ENCODE results near the gene HMGCR.
A peak's percentile ranks its signal among the peaks of the same experiment; 100 is the strongest.

The HMGCR gene

GRCh38 chr5:75384218-75384617, 47.2 kb downstream of the HMGCR start:
- no peaks in the 10 kb centered on the region for H3K9me3 Mint-ChIP-seq
- no peak overlapping the region for H3K27ac Mint-ChIP-seq
- no peak for DNase-seq
- no peaks in the 10 kb centered on the region for H3K27me3 Mint-ChIP-seq
- peaks cover 4% of the 10 kb centered on the region for H3K4me1 Mint-ChIP-seq (ENCODE audit: low read depth)
- peaks cover 79% of the 10 kb centered on the region for H3K36me3 Mint-ChIP-seq (ENCODE audit: low read depth)
- H3K4me3 Mint-ChIP-seq: no peak overlapping the region

GRCh38 chr5:75387806-75388205, 50.8 kb downstream of the HMGCR start:
- Mint-ChIP-seq H3K4me1 (ENCODE audit: low read depth) (peaks cover 11% of the 10 kb centered on the region), H3K9me3 (no peaks in the 10 kb centered on the region), H3K36me3 (ENCODE audit: low read depth) (peaks cover 72% of the 10 kb centered on the region), H3K27me3 (no peaks in the 10 kb centered on the region), H3K27ac (no peak overlapping the region), H3K4me3 (no peak overlapping the region)
- DNase-seq: no peak

GRCh38 chr5:75389430-75389829, 52.4 kb downstream of the HMGCR start:
- DNase-seq: no peak
- no peak overlapping the region for H3K4me3 Mint-ChIP-seq
- H3K4me1 Mint-ChIP-seq (ENCODE audit: low read depth): peaks cover 11% of the 10 kb centered on the region
- H3K27ac Mint-ChIP-seq: peak overlapping the region; percentile 28
- H3K36me3 Mint-ChIP-seq (ENCODE audit: low read depth): peaks cover 63% of the 10 kb centered on the region
- no peaks in the 10 kb centered on the region for H3K27me3 Mint-ChIP-seq
- no peaks in the 10 kb centered on the region for H3K9me3 Mint-ChIP-seq

GRCh38 chr5:75395277-75395676, 58.3 kb downstream of the HMGCR start:
- H3K27ac Mint-ChIP-seq: no peak overlapping the region
- H3K9me3 Mint-ChIP-seq: no peaks in the 10 kb centered on the region
- peaks cover 52% of the 10 kb centered on the region for H3K36me3 Mint-ChIP-seq (ENCODE audit: low read depth)
- no peaks in the 10 kb centered on the region for H3K27me3 Mint-ChIP-seq
- H3K4me1 Mint-ChIP-seq (ENCODE audit: low read depth): no peaks in the 10 kb centered on the region
- DNase-seq: no peak
- no peak overlapping the region for H3K4me3 Mint-ChIP-seq

GRCh38 chr5:75405296-75405695, 68.3 kb downstream of the HMGCR start:
- Mint-ChIP-seq H3K27me3 (no peaks in the 10 kb centered on the region), H3K36me3 (ENCODE audit: low read depth) (peaks cover 55% of the 10 kb centered on the region), H3K4me1 (ENCODE audit: low read depth) (peaks cover 4% of the 10 kb centered on the region), H3K4me3 (no peak overlapping the region), H3K9me3 (no peaks in the 10 kb centered on the region), H3K27ac (peak overlapping the region; percentile 8)
- DNase-seq: no peak
